Stimulated activated CD4-positive, alpha-beta T cell treated with anti-CD3 and anti-CD28 coated beads, Interleukin-15, amount 100 ng/mL, for 24 hours (primary cell): ENCODE results near the gene INHBC.
"Not testable (repeated sequence)": the region's sequence is repeated elsewhere in the genome, so short reads cannot be mapped to it uniquely, and the experiment has no call there.

Source experiments
- DNase-seq: peaks from one replicate; pipeline ENCODE4 v3.0.0-alpha.2; 2020

Gene INHBC

GRCh38 chr12:57434517-57435223, at the start of gene INHBC:
Gene INHBC (plus strand): TSS chr12:57434784. CDS start chr12:57434887, 103 bp downstream.
- no peak for DNase-seq

- no peak for DNase-seq
These were observed 49.0 kb upstream of the INHBC start for GRCh38 chr12:57385586-57385985.

- no peak for DNase-seq
These were observed 48.3 kb upstream of the INHBC start for GRCh38 chr12:57386187-57386720.

- DNase-seq, result no peak
These were observed 46.2 kb upstream of the INHBC start for GRCh38 chr12:57388425-57388824.

GRCh38 chr12:57389033-57389432, 45.6 kb upstream of the INHBC start:
- no peak for DNase-seq

- no peak for DNase-seq
These were observed 44.4 kb upstream of the INHBC start for GRCh38 chr12:57390174-57390573.

GRCh38 chr12:57395121-57395520, 39.5 kb upstream of the INHBC start:
- DNase-seq, result no peak

- DNase-seq, result no peak
These were observed 37.1 kb upstream of the INHBC start for GRCh38 chr12:57397441-57397840.

- not testable (repeated sequence) for DNase-seq
These were observed 34.7 kb upstream of the INHBC start for GRCh38 chr12:57399718-57400463.

- DNase-seq, result no peak
These were observed 33.4 kb upstream of the INHBC start for GRCh38 chr12:57401165-57401564.

GRCh38 chr12:57402156-57402555, 32.4 kb upstream of the INHBC start:
- not testable (repeated sequence) for DNase-seq

GRCh38 chr12:57404966-57405640, 29.5 kb upstream of the INHBC start:
- DNase-seq, result peak; percentile 27

- no peak for DNase-seq
These were observed 24.1 kb upstream of the INHBC start for GRCh38 chr12:57410534-57410933.

GRCh38 chr12:57414160-57414559, 20.4 kb upstream of the INHBC start:
- not testable (repeated sequence) for DNase-seq

GRCh38 chr12:57415088-57415487, 19.5 kb upstream of the INHBC start:
- DNase-seq, result no peak

GRCh38 chr12:57416039-57416996, 18.3 kb upstream of the INHBC start:
- no peak for DNase-seq

- no peak for DNase-seq
These were observed 16.3 kb upstream of the INHBC start for GRCh38 chr12:57418255-57418654.

- DNase-seq, result no peak
These were observed 15.1 kb upstream of the INHBC start for GRCh38 chr12:57419495-57419894.

- DNase-seq, result no peak
These were observed 14.1 kb upstream of the INHBC start for GRCh38 chr12:57420482-57420881.

GRCh38 chr12:57426948-57427347, 7.6 kb upstream of the INHBC start:
- DNase-seq, result not testable (repeated sequence)

GRCh38 chr12:57428965-57429364, 5.6 kb upstream of the INHBC start:
- no peak for DNase-seq

GRCh38 chr12:57429473-57430111, 5.0 kb upstream of the INHBC start:
- DNase-seq, result no peak
